Gastrocnemius medialis (tissue), 4 donors: ENCODE data around the gene ZC3H12D. TPM values are rescaled to one million over a fixed set of nuclear protein-coding genes. Genes with fewer than 3 reads are reported as not detected.

Experiments used
- ATAC-seq, 2 donors: fragments of 150-250 bp; one replicate each; pipeline ENCODE4 v1.9.1; 2016
- DNase-seq, 2 donors: peaks; one replicate each; pipeline ENCODE4 v3.0.0-alpha.2; 2019
- H3K27ac ChIP-seq, 4 donors: fragments of 200-600 bp; sonication (generic); 1 replicate in 1 of 4; 2 replicates in 3 of 4; pipeline ENCODE4 v1.5.1; 2016 to 2018; ENCODE audit warnings: mild to moderate bottlenecking in 2 of 4, moderate library complexity in 1 of 4
- H3K27me3 ChIP-seq, 3 donors: fragments of 200-600 bp; sonication (generic) in 2 of 3; 1 replicate in 1 of 3; 2 replicates in 2 of 3; pipeline versions ENCODE4 v1.5.1 to v1.6.0; 2016 to 2019; ENCODE audit warnings: mild to moderate bottlenecking in 1 of 3, moderate library complexity in 1 of 3
- H3K36me3 ChIP-seq, 2 donors: fragments of 200-600 bp; sonication (generic) in 1 of 2; one replicate each; pipeline ENCODE4 v1.5.1; 2017 to 2018
- H3K4me1 ChIP-seq, 2 donors: fragments of 200-600 bp; sonication (generic) in 1 of 2; one replicate each; pipeline ENCODE4 v1.5.1; 2016 to 2017; ENCODE audit warnings: mild to moderate bottlenecking in 2 of 2
- H3K4me3 ChIP-seq, 4 donors: fragments of 200-600 bp; sonication (generic) in 3 of 4; 1 replicate in 1 of 4; 2 replicates in 3 of 4; pipeline ENCODE4 v1.5.1; 2016 to 2019; ENCODE audit warnings: mild to moderate bottlenecking in 2 of 4
- H3K9me3 ChIP-seq, 3 donors: fragments of 200-600 bp; sonication (generic) in 2 of 3; 1 replicate in 1 of 3; 2 replicates in 2 of 3; pipeline ENCODE4 v1.5.1; 2016 to 2019
- CTCF ChIP-seq, 5 experiments: fragments of 450-650 bp in 3 of 5; fragments of 200-600 bp in 2 of 5; sonication (generic) in 2 of 5; IDR thresholded peaks in 4 of 5; conservative IDR thresholded peaks in 1 of 5; 1 replicate in 4 of 5; 2 replicates in 1 of 5; pipeline ENCODE4 v1.5.1; 2016 to 2019; ENCODE audit warnings: antibody characterized with exemption in 5 of 5, mild to moderate bottlenecking in 3 of 5, moderate library complexity in 3 of 5
- POLR2A ChIP-seq, 2 donors: fragments of 450-650 bp; IDR thresholded peaks; one replicate each; pipeline ENCODE4 v1.6.1; 2017; ENCODE audit warnings: antibody characterized with exemption in 2 of 2, mild to moderate bottlenecking in 2 of 2, moderate library complexity in 2 of 2
- in situ Hi-C, 4 donors: fragments of 200-750 bp; cut with MboI; loops; one replicate each; pipeline versions ENCODE4 v1.15.0 to v1.8.0; 2017; ENCODE audit warnings: low sequenced_read_pairs in 4 of 4
- intact Hi-C: fragments of 100-400 bp; cut with DNase I; formaldehyde crosslinking; loops from one replicate; pipeline ENCODE4 v1.15.1; 2023; ENCODE audit warnings: low total_unique reads
- total RNA-seq, 4 donors: library from RNA; depleted of rRNA; stranded (reverse); fragments of >200 nt; gene quantifications; one replicate each; pipeline versions ENCODE4 v1.1.0 to v1.2.3, GENCODE V29; 2016

ZC3H12D gene
- total RNA-seq, 4 donors from 2014 or later: 0.03 to 0.36 (median 0.24) TPM; not detected in 1

- Histone ChIP-seq H3K9me3 (no peaks in the 10 kb centered on the region), H3K4me1 (peaks cover 3 to 14% of the 10 kb centered on the region in 2 donors), H3K27me3 (no peaks in the 10 kb centered on the region), H3K4me3 (no peak overlapping the region), H3K36me3 (peaks cover 0 to 42% of the 10 kb centered on the region in 2 donors), H3K27ac (no peak overlapping the region)
- TF ChIP-seq POLR2A (IDR thresholded peaks at IDR 0.05): no peak
- TF ChIP-seq CTCF (IDR thresholded peaks at IDR 0.05 in 4 of 5, conservative IDR thresholded peaks at IDR 0.05 in 1 of 5): no peak
- in situ Hi-C loops: no loop called here
- intact Hi-C loops: no loop called here
- DNase-seq (no peak), ATAC-seq (no peak)
Observed at GRCh38 chr6:149397384-149397783, 87.4 kb downstream of the ZC3H12D start.

Other genes with a start within 250 kb of the ZC3H12D start
- gene TAB2, start 167.3 kb downstream of the ZC3H12D start, total RNA-seq: 10 to 100 TPM; 63.7 to 73.5 (median 69.2) TPM
- gene SUMO4, start 84.8 kb downstream of the ZC3H12D start, total RNA-seq: 1 to 10 TPM in 1 of 4 donors, under 1 TPM in 1, not detected in 2; 0.33 to 6.3 TPM
- gene PPIL4, start 61.0 kb upstream of the ZC3H12D start, total RNA-seq: 10 to 100 TPM; 14.9 to 26.2 (median 18.5) TPM
- gene GINM1, start 81.4 kb upstream of the ZC3H12D start, total RNA-seq: 10 to 100 TPM; 28.9 to 39.4 (median 33.1) TPM
- gene KATNA1, start 163.7 kb upstream of the ZC3H12D start, total RNA-seq: 10 to 100 TPM; 16.0 to 29.3 (median 26.0) TPM
- gene LATS1, start 233.1 kb upstream of the ZC3H12D start, total RNA-seq: 10 to 100 TPM in 3 of 4 donors, 1 to 10 TPM in 1; 6.3 to 21.8 (median 14.4) TPM